NCI-H2227 (cell line): ENCODE measurements around the gene FAM98B.

Experiments used
- DNase-seq: peaks from one replicate; lab custom pipeline; 2025; ENCODE audit not compliant: unreplicated experiment; lab: John Stamatoyannopoulos, UW

Gene FAM98B

GRCh38 chr15:38506997-38507396 lies 53.1 kb downstream of the FAM98B start:
- DNase-seq, result no peak

- no peak for DNase-seq
Measured at GRCh38 chr15:38507570-38507969, 53.6 kb downstream of the FAM98B start.

GRCh38 chr15:38508647-38509046 lies 54.7 kb downstream of the FAM98B start:
- DNase-seq, result no peak

GRCh38 chr15:38509152-38509551 lies 55.2 kb downstream of the FAM98B start:
- no peak for DNase-seq

GRCh38 chr15:38512901-38513300 lies 59.0 kb downstream of the FAM98B start:
- DNase-seq, result peak; percentile 29

- no peak for DNase-seq
Measured at GRCh38 chr15:38514601-38515000, 60.7 kb downstream of the FAM98B start.

GRCh38 chr15:38516626-38517025 lies 62.7 kb downstream of the FAM98B start:
- no peak for DNase-seq

- DNase-seq, result no peak
Measured at GRCh38 chr15:38517312-38517975, 63.5 kb downstream of the FAM98B start.

- DNase-seq, result no peak
Measured at GRCh38 chr15:38518084-38518483, 64.2 kb downstream of the FAM98B start.

- no peak for DNase-seq
Measured at GRCh38 chr15:38520035-38520434, 66.1 kb downstream of the FAM98B start.

GRCh38 chr15:38521316-38521715 lies 67.4 kb downstream of the FAM98B start:
- no peak for DNase-seq

- no peak for DNase-seq
Measured at GRCh38 chr15:38522922-38523321, 69.0 kb downstream of the FAM98B start.

- no peak for DNase-seq
Measured at GRCh38 chr15:38524156-38524555, 70.2 kb downstream of the FAM98B start.

- no peak for DNase-seq
Measured at GRCh38 chr15:38525489-38525888, 71.6 kb downstream of the FAM98B start.

- DNase-seq, result no peak
Measured at GRCh38 chr15:38526158-38526557, 72.2 kb downstream of the FAM98B start.

GRCh38 chr15:38528294-38528693 lies 74.4 kb downstream of the FAM98B start:
- no peak for DNase-seq

GRCh38 chr15:38530113-38530512 lies 76.2 kb downstream of the FAM98B start:
- no peak for DNase-seq

GRCh38 chr15:38531509-38531908 lies 77.6 kb downstream of the FAM98B start:
- no peak for DNase-seq

- DNase-seq, result no peak
Measured at GRCh38 chr15:38532728-38533127, 78.8 kb downstream of the FAM98B start.

- DNase-seq, result no peak
Measured at GRCh38 chr15:38533416-38533915, 79.5 kb downstream of the FAM98B start.

- no peak for DNase-seq
Measured at GRCh38 chr15:38533926-38534325, 80.0 kb downstream of the FAM98B start.

GRCh38 chr15:38534691-38535090 lies 80.8 kb downstream of the FAM98B start:
- no peak for DNase-seq
